Fibroblast of gingiva (primary cell): Measurements from ENCODE around the gene SIDT1.
"Not testable (repeated sequence)": the region's sequence is repeated elsewhere in the genome, so short reads cannot be mapped to it uniquely, and the experiment has no call there.

Experiments used
- DNase-seq: peaks from one replicate; pipeline ENCODE4 v3.0.0-alpha.2; 2011; ENCODE audit warnings: low read depth

The SIDT1 gene

GRCh38 chr3:113634782-113635474 is 102.6 kb downstream of the SIDT1 start:
- DNase-seq: peak; percentile 32

- DNase-seq: not testable (repeated sequence)
Measured at GRCh38 chr3:113636034-113636433, 103.7 kb downstream of the SIDT1 start.

- no peak for DNase-seq
Measured at GRCh38 chr3:113637756-113638155, 105.4 kb downstream of the SIDT1 start.

- no peak for DNase-seq
Measured at GRCh38 chr3:113638910-113639309, 106.6 kb downstream of the SIDT1 start.

GRCh38 chr3:113643583-113643982 is 111.2 kb downstream of the SIDT1 start:
- no peak for DNase-seq

- DNase-seq: no peak
Measured at GRCh38 chr3:113648524-113648923, 116.2 kb downstream of the SIDT1 start.

- DNase-seq: peak; percentile 44
Measured at GRCh38 chr3:113649174-113649845, 117.0 kb downstream of the SIDT1 start.

GRCh38 chr3:113654310-113654709 is 122.0 kb downstream of the SIDT1 start:
- DNase-seq: no peak

GRCh38 chr3:113654851-113655250 is 122.5 kb downstream of the SIDT1 start:
- no peak for DNase-seq

- DNase-seq: no peak
Measured at GRCh38 chr3:113658107-113658506, 125.8 kb downstream of the SIDT1 start.

GRCh38 chr3:113659101-113659541 is 126.8 kb downstream of the SIDT1 start:
- no peak for DNase-seq

GRCh38 chr3:113659996-113660395 is 127.6 kb downstream of the SIDT1 start:
- DNase-seq: no peak

GRCh38 chr3:113660458-113660857 is 128.1 kb downstream of the SIDT1 start:
- no peak for DNase-seq

- DNase-seq: peak; percentile 77
Measured at GRCh38 chr3:113660896-113661295, 128.5 kb downstream of the SIDT1 start.

GRCh38 chr3:113662824-113663223 is 130.5 kb downstream of the SIDT1 start:
- DNase-seq: no peak

- no peak for DNase-seq
Measured at GRCh38 chr3:113663324-113663750, 131.0 kb downstream of the SIDT1 start.

GRCh38 chr3:113663761-113664160 is 131.4 kb downstream of the SIDT1 start:
- no peak for DNase-seq

GRCh38 chr3:113664523-113665094 is 132.3 kb downstream of the SIDT1 start:
- DNase-seq: no peak

- DNase-seq: peak; percentile 61
Measured at GRCh38 chr3:113668015-113668414, 135.7 kb downstream of the SIDT1 start.

GRCh38 chr3:113673593-113673992 is 141.2 kb downstream of the SIDT1 start:
- no peak for DNase-seq

GRCh38 chr3:113676261-113676660 is 143.9 kb downstream of the SIDT1 start:
- DNase-seq: no peak

- no peak for DNase-seq
Measured at GRCh38 chr3:113677737-113678136, 145.4 kb downstream of the SIDT1 start.

- DNase-seq: no peak
Measured at GRCh38 chr3:113678773-113679172, 146.4 kb downstream of the SIDT1 start.
